ENCODE measurements around the gene LRRN4. TPM values are rescaled to one million over a fixed set of nuclear protein-coding genes. Genes with fewer than 3 reads are reported as not detected.
A peak's percentile ranks its signal among the peaks of the same experiment; 100 is the strongest.
"Not testable (repeated sequence)": the region's sequence is repeated elsewhere in the genome, so short reads cannot be mapped to it uniquely, and the experiment has no call there.

Gene LRRN4
- total RNA-seq, 1 donor from 2014 or later = 5.6 TPM

- no peak for TF ChIP-seq CTCF (IDR thresholded peaks at IDR 0.05; ENCODE audit: unreplicated experiment)
- Mint-ChIP-seq H3K27me3 (no peaks in the 10 kb centered on the region), H3K36me3 (ENCODE audit: insufficient read depth) (peaks cover 25% of the 10 kb centered on the region)
Measured at GRCh38 chr20:6036213-6036612, 17.6 kb downstream of the LRRN4 start.

GRCh38 chr20:6034134-6034969, 19.5 kb downstream of the LRRN4 start:
- H3K27ac Mint-ChIP-seq = peak overlapping the region; percentile 10

More at GRCh38 chr20:6036213-6036612, 17.6 kb downstream of the LRRN4 start:
- DNase-seq (ENCODE audit: low spot score, unreplicated experiment) = no peak
- H3K4me3 Mint-ChIP-seq (ENCODE audit: low read depth) = no peak overlapping the region
- no peak overlapping the region for H3K27ac Mint-ChIP-seq
- H3K9me3 Mint-ChIP-seq (ENCODE audit: low read depth) = no peaks in the 10 kb centered on the region
- peaks cover 10% of the 10 kb centered on the region for H3K4me1 Mint-ChIP-seq (ENCODE audit: low read depth)

GRCh38 chr20:6032907-6033306, 21.0 kb downstream of the LRRN4 start:
- H3K9me3 Mint-ChIP-seq (ENCODE audit: low read depth); H3K27me3 Mint-ChIP-seq; DNase-seq (ENCODE audit: low spot score, unreplicated experiment); H3K27ac Mint-ChIP-seq; H3K4me3 Mint-ChIP-seq (ENCODE audit: low read depth): not testable (repeated sequence)
- peaks cover 10% of the 10 kb centered on the region for H3K4me1 Mint-ChIP-seq (ENCODE audit: low read depth)
- H3K36me3 Mint-ChIP-seq (ENCODE audit: insufficient read depth) = peaks cover 12% of the 10 kb centered on the region

More at GRCh38 chr20:6034134-6034969, 19.5 kb downstream of the LRRN4 start:
- no peaks in the 10 kb centered on the region for H3K9me3 Mint-ChIP-seq (ENCODE audit: low read depth)
- peaks cover 10% of the 10 kb centered on the region for H3K4me1 Mint-ChIP-seq (ENCODE audit: low read depth)
- H3K27me3 Mint-ChIP-seq = no peaks in the 10 kb centered on the region
- H3K36me3 Mint-ChIP-seq (ENCODE audit: insufficient read depth) = peaks cover 15% of the 10 kb centered on the region
- no peak overlapping the region for H3K4me3 Mint-ChIP-seq (ENCODE audit: low read depth)
- no peak for TF ChIP-seq CTCF (IDR thresholded peaks at IDR 0.05; ENCODE audit: unreplicated experiment)
- no peak for DNase-seq (ENCODE audit: low spot score, unreplicated experiment)

GRCh38 chr20:6030453-6031080, 23.3 kb downstream of the LRRN4 start:
- DNase-seq (ENCODE audit: low spot score, unreplicated experiment) = no peak
- Mint-ChIP-seq H3K4me3 (ENCODE audit: low read depth) (no peak overlapping the region), H3K4me1 (ENCODE audit: low read depth) (peaks cover 10% of the 10 kb centered on the region), H3K27me3 (no peaks in the 10 kb centered on the region), H3K36me3 (ENCODE audit: insufficient read depth) (peaks cover 22% of the 10 kb centered on the region), H3K27ac (no peak overlapping the region), H3K9me3 (ENCODE audit: low read depth) (peaks cover 2% of the 10 kb centered on the region)
- no peak for TF ChIP-seq CTCF (IDR thresholded peaks at IDR 0.05; ENCODE audit: unreplicated experiment)

GRCh38 chr20:6029538-6029937, 24.3 kb downstream of the LRRN4 start:
- peaks cover 27% of the 10 kb centered on the region for H3K36me3 Mint-ChIP-seq (ENCODE audit: insufficient read depth)
- no peaks in the 10 kb centered on the region for H3K27me3 Mint-ChIP-seq
- TF ChIP-seq CTCF (IDR thresholded peaks at IDR 0.05; ENCODE audit: unreplicated experiment) = no peak
- H3K4me1 Mint-ChIP-seq (ENCODE audit: low read depth) = peaks cover 8% of the 10 kb centered on the region
- no peak overlapping the region for H3K27ac Mint-ChIP-seq
- H3K4me3 Mint-ChIP-seq (ENCODE audit: low read depth) = no peak overlapping the region
- H3K9me3 Mint-ChIP-seq (ENCODE audit: low read depth) = peaks cover 10% of the 10 kb centered on the region
- DNase-seq (ENCODE audit: low spot score, unreplicated experiment) = no peak
